ENCODE results near the gene CD55. TPM values are rescaled to one million over a fixed set of nuclear protein-coding genes. Genes with fewer than 3 reads are reported as not detected.

The CD55 gene
- total RNA-seq, 1 experiment from 2014 or later, result 17.3 TPM

GRCh38 chr1:207309745-207310273 lies 11.7 kb upstream of the CD55 start:
- Histone ChIP-seq H3K27ac (ENCODE audit: insufficient read length, low read depth, low read length) (no peak overlapping the region), H4K91ac (ENCODE audit: insufficient read length, low read depth, low read length) (no peak overlapping the region)
- DNase-seq, result no peak

More at GRCh38 chr1:207309745-207310273, 11.7 kb upstream of the CD55 start:
- H3K79me2 ChIP-seq (ENCODE audit: insufficient read depth, low read length), result no peaks in the 10 kb centered on the region
- H3K79me1 ChIP-seq (ENCODE audit: insufficient read depth, low read depth, low read length, poor library complexity, severe bottlenecking), result no peaks in the 10 kb centered on the region
- no peak overlapping the region for H2BK12ac ChIP-seq (ENCODE audit: insufficient read length, low read depth, low read length)
- Mint-ChIP-seq H3K27me3 (ENCODE audit: low read depth) (no peaks in the 10 kb centered on the region), H3K4me3 (no peak overlapping the region), H3K36me3 (ENCODE audit: insufficient read depth in 1 of 3, low read depth in 3 of 3) (no peaks in the 10 kb centered on the region), H3K27ac (no peak overlapping the region), H3K9me3 (no peaks in the 10 kb centered on the region), H3K4me1 (peaks cover 33 to 38% of the 10 kb centered on the region in 2 experiments)
- H3K9me3 ChIP-seq (ENCODE audit: control insufficient read depth, low read depth, low read length), result no peaks in the 10 kb centered on the region
- H2BK15ac ChIP-seq (ENCODE audit: low read depth, low read length), result no peak overlapping the region
- no peaks in the 10 kb centered on the region; the same call in 1 of the 2 replicates for H3K4me1 ChIP-seq (ENCODE audit: insufficient read depth, low read length)
- no peak overlapping the region for H3K56ac ChIP-seq (ENCODE audit: insufficient read length, low read depth, low read length)
- no peak overlapping the region for H3K14ac ChIP-seq (ENCODE audit: insufficient read depth, low read length)
- no peak for TF ChIP-seq CTCF (conservative IDR thresholded peaks at IDR 0.05)
- no peak overlapping the region for H4K5ac ChIP-seq (ENCODE audit: insufficient read length, low read depth, low read length)
- H3K23ac ChIP-seq (ENCODE audit: insufficient read length, low read depth, low read length), result no peak overlapping the region
- H3K23me2 ChIP-seq (ENCODE audit: insufficient read length, low read depth, low read length, poor library complexity, severe bottlenecking), result no peaks in the 10 kb centered on the region
- H3K9ac ChIP-seq (ENCODE audit: extremely low read depth, insufficient read length, low read length), result no peak overlapping the region
- H2AK5ac ChIP-seq (ENCODE audit: insufficient read length, low read length), result no peak overlapping the region
- peak overlapping the region; percentile 40 for H2AFZ ChIP-seq (ENCODE audit: low read length)
- H4K20me1 ChIP-seq (ENCODE audit: control insufficient read depth, insufficient read depth, insufficient read length), result no peaks in the 10 kb centered on the region
- H2BK20ac ChIP-seq (ENCODE audit: low read depth, low read length, poor library complexity, severe bottlenecking), result no peak overlapping the region
- no CpG with 5 or more reads among the region's 4 CpGs for WGBS (ENCODE audit: extremely low coverage, insufficient read length, low lambda C conversion rate)
- H3K4ac ChIP-seq (ENCODE audit: low read depth, low read length), result no peak overlapping the region
- no peak overlapping the region for H3T11ph ChIP-seq (ENCODE audit: low read length)
- H3K18ac ChIP-seq (ENCODE audit: insufficient read length, low read depth, low read length), result no peak overlapping the region
- no peak overlapping the region for H2BK120ac ChIP-seq (ENCODE audit: low read depth, low read length, poor library complexity, severe bottlenecking)
- no peak overlapping the region for H2BK5ac ChIP-seq (ENCODE audit: insufficient read length, low read length)
- H3K4me2 ChIP-seq (ENCODE audit: insufficient read depth, insufficient read length, low read length), result no peak overlapping the region
- H3K27me3 ChIP-seq (ENCODE audit: insufficient read depth, low read length), result no peaks in the 10 kb centered on the region
- H4K8ac ChIP-seq (replicated peaks; ENCODE audit: insufficient read length, low read depth, low read length), result no peak overlapping the region
